ENCODE measurements around the gene SNX5. TPM values are rescaled to one million over a fixed set of nuclear protein-coding genes. Genes with fewer than 3 reads are reported as not detected.

SNX5 gene
- total and polyA plus RNA-seq, 9 of the 15 experiments (the other 6 are each of a cell fraction or from before 2014, with no cell fraction given): 53.5 to 276 (median 160) TPM

- Histone ChIP-seq H3K9ac (ENCODE audit: insufficient read depth in 1 of 2, low read depth in 2 of 2, low read length in 2 of 2) (peak overlapping the region in 1 of 2 experiments; percentile 19; a peak in 1 of 4 replicates), H3K79me2 (ENCODE audit: control insufficient read depth, insufficient read depth, low read length) (peaks cover 100% of the 10 kb centered on the region), H3K4me3 (no peak overlapping the region), H3K9me1 (ENCODE audit: control insufficient read depth, insufficient read depth, low read length) (peaks cover 3% of the 10 kb centered on the region), H4K20me1 (replicated peaks; ENCODE audit: control insufficient read depth, insufficient read depth, low read length) (peaks cover 43% of the 10 kb centered on the region), H3K4me2 (ENCODE audit: insufficient read depth, low read length) (peak overlapping the region; percentile 51), H3K9me3 (replicated peaks; ENCODE audit: control insufficient read depth, insufficient read depth, low read depth, low read length) (no peaks in the 10 kb centered on the region), H3K27ac (ENCODE audit: extremely low read depth, low read depth, low read length) (peak overlapping the region; percentile 59), H3K27me3 (ENCODE audit: control insufficient read depth in 2 of 2, insufficient read depth in 2 of 2, low read length in 2 of 2) (no peaks in the 10 kb centered on the region), H3K4me1 (replicated peaks in 1 of 2; ENCODE audit: control insufficient read depth in 2 of 2, insufficient read depth in 2 of 2, low read length in 2 of 2) (peaks cover 21 to 65% of the 10 kb centered on the region in 2 experiments), H2AFZ (ENCODE audit: low read depth, low read length) (no peak overlapping the region), H3K36me3 (ENCODE audit: control insufficient read depth, insufficient read depth, low read length) (peaks cover 73% of the 10 kb centered on the region)
- peak in 1 of 2 experiments; percentile 54; a peak in 1 of 4 replicates for TF ChIP-seq SRF (CRISPR knock-in tag; IDR thresholded peaks at IDR 0.05)
- no peak for TF ChIP-seq NR2C2 (CRISPR knock-in tag; IDR thresholded peaks at IDR 0.05)
- 0 out of 2 replicates have a peak, but pooled peaks have one; percentile 11 for TF ChIP-seq NR2C2 (tag; IDR thresholded peaks at IDR 0.05)
- peak; percentile 84 for TF ChIP-seq SPI1 (IDR thresholded peaks at IDR 0.05; ENCODE audit: borderline replicate concordance, low read depth, low read length)
- TF ChIP-seq MAFF (IDR thresholded peaks at IDR 0.05; ENCODE audit: low read length): no peak
- TF ChIP-seq ZNF134 (CRISPR knock-in tag; conservative IDR thresholded peaks at IDR 0.05): peak; percentile 22; the same call in 1 of the 2 replicates
- ATAC-seq: no peak
- POLR2A ChIA-PET: interaction anchor here (4.3 kb wide), 1 partner anchor 7 kb away, joined by 42 read pairs; the partner anchor contains the start of genes MGME1 and SNX5
- no peak for DNase-seq (ENCODE audit: extremely low read depth in 1 of 4, low spot score in 3 of 4)
- WGBS (ENCODE audit: insufficient coverage, low coverage, missing lambda C conversion rate): 10% methylated on average over 5 of the region's 6 CpGs
- CTCF ChIA-PET (ENCODE audit: low intra/inter-chr PET ratio): no interaction called here
- intact Hi-C loops (cut with micrococcal nuclease): no loop called here
- no peak for FAIRE-seq
- no TSS peak for BruUV-seq (replicated peaks)
- in situ Hi-C loops (cut with MboI): no loop called here
These were observed 7.5 kb downstream of the SNX5 start for GRCh38 chr20:17960927-17961586.

Measured in K562 (cell line).